Spinal cord (tissue), 10 donors: Measurements from ENCODE around the gene ACSS3. TPM values are rescaled to one million over a fixed set of nuclear protein-coding genes. Genes with fewer than 3 reads are reported as not detected.
"Not testable (repeated sequence)": the region's sequence is repeated elsewhere in the genome, so short reads cannot be mapped to it uniquely, and the experiment has no call there.

ENCODE experiments used
- DNase-seq, 6 donors: peaks; one replicate each; pipeline versions ENCODE4 v3.0.0 to v3.0.0-alpha.2; 2013 to 2015; ENCODE audit warnings: low spot score in 6 of 6, low read depth in 4 of 6
- H3K27ac ChIP-seq: one replicate; pipeline ENCODE4 v1.5.1; 2013; ENCODE audit warnings: low read depth, low read length, control low read depth
- H3K27me3 ChIP-seq: one replicate; pipeline ENCODE4 v1.6.1; 2013; ENCODE audit warnings: low read length; ENCODE audit not compliant: control insufficient read depth, insufficient read depth
- H3K36me3 ChIP-seq: one replicate; pipeline ENCODE4 v1.6.1; 2013; ENCODE audit warnings: low read length; ENCODE audit not compliant: control insufficient read depth, insufficient read depth
- H3K4me1 ChIP-seq: one replicate; pipeline ENCODE4 v1.6.1; 2013; ENCODE audit warnings: low read length; ENCODE audit not compliant: control insufficient read depth, insufficient read depth
- H3K4me3 ChIP-seq: one replicate; pipeline ENCODE4 v1.5.1; 2013; ENCODE audit warnings: low read depth, low read length, control low read depth
- H3K9me3 ChIP-seq: one replicate; pipeline ENCODE4 v1.6.1; 2013; ENCODE audit warnings: low read length; ENCODE audit not compliant: control insufficient read depth, insufficient read depth
- WGBS: methylation state at CpG from one replicate; pipeline ENCODE4 v1.1.5; 2013; ENCODE audit warnings: missing lambda C conversion rate; ENCODE audit not compliant: insufficient coverage; 5-methylcytosine and 5-hydroxymethylcytosine counted together
- polyA plus RNA-seq, 2 donors: library from polyadenylated mRNA; unstranded; fragments of 120-200 nt; gene quantifications; one replicate each; pipeline ENCODE4 v1.2.1, GENCODE V29; 2013; ENCODE audit not compliant: insufficient read length in 2 of 2
- total RNA-seq, 2 donors: library from RNA; depleted of rRNA in 1 of 2; stranded (reverse); fragments of 120-200 nt in 1 of 2; fragments of >200 nt in 1 of 2; gene quantifications; one replicate each; pipeline versions ENCODE4 v1.2.3 to v1.2.4, GENCODE V29; 2013 to 2014
- donor health status: healthy.

Gene ACSS3
- total and polyA plus RNA-seq, 4 donors: 8.7 to 32.1 (median 18.3) TPM

DNA sequence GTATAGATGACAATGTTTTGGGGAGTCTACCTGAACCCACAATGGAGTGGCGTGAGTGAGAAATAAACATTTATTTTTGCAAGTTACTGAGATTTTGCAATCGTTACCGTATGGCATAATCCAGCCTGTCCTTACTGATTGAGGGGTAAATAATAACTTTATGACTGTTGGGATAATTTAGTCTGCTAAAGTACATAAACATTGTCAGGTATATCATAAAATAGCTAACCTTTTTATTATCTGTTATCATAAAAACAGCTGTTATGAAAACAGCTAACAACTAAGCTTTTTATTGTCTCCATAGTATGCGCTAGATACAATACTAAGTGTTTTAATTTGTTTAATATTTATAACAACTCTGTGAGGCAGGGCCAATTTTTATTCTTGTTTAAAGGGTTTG lies 10.3 kb downstream of the ACSS3 start:
- Histone ChIP-seq H3K36me3 (no peaks in the 10 kb centered on the region), H3K4me1 (peaks cover 5% of the 10 kb centered on the region), H3K4me3 (no peak overlapping the region), H3K9me3 (no peaks in the 10 kb centered on the region), H3K27ac (no peak overlapping the region), H3K27me3 (no peaks in the 10 kb centered on the region)
- no peak for DNase-seq
- 100% methylated on average over 1 of the region's 4 CpGs for WGBS

DNA sequence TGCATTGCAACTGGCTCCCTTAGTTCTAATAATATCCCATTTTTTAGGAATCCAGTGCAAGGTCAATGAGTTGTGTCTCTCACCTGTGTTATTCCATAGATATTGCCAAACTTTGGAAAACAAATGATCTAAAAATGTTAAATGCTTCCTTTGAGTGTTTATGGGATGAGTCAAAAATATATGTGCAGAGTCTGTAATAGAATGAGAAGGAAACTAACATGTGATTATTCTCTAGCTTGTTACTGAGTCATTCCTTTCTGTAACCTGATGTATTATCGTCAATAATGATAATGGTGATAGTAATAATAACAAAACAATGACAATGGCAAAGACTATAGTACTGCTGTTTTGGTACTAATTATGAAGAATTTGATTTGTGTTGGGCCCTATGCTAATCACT lies 11.5 kb downstream of the ACSS3 start:
- DNase-seq: no peak
- H3K9me3 ChIP-seq: no peaks in the 10 kb centered on the region
- no peak overlapping the region for H3K4me3 ChIP-seq
- WGBS: no CpG with 5 or more reads among the region's 1 CpG
- H3K36me3 ChIP-seq: no peaks in the 10 kb centered on the region
- H3K27ac ChIP-seq: no peak overlapping the region
- no peaks in the 10 kb centered on the region for H3K4me1 ChIP-seq
- H3K27me3 ChIP-seq: no peaks in the 10 kb centered on the region

DNA sequence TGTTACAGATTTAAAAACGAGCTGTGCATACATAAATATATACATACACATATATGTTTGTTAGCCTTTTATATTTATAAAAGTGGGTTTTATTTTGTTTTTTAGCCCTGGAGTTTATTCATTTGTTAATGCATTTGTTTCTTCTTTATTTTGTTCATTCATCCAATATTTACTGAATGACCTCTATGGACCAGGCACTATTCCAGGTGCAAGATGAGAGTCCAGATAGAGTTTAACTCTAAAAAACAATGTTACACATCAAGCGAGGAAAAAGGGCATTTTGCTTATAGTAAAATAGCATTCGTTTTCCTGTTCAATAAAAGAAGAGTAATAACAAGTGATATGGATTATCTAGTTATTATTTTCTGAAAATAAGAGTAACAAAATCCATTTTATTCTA lies 14.2 kb downstream of the ACSS3 start:
- H3K27me3 ChIP-seq: no peaks in the 10 kb centered on the region
- no peaks in the 10 kb centered on the region for H3K36me3 ChIP-seq
- no peak for DNase-seq
- no CpG with 5 or more reads among the region's 3 CpGs for WGBS
- no peaks in the 10 kb centered on the region for H3K4me1 ChIP-seq
- no peak overlapping the region for H3K27ac ChIP-seq
- H3K9me3 ChIP-seq: no peaks in the 10 kb centered on the region
- no peak overlapping the region for H3K4me3 ChIP-seq

DNA sequence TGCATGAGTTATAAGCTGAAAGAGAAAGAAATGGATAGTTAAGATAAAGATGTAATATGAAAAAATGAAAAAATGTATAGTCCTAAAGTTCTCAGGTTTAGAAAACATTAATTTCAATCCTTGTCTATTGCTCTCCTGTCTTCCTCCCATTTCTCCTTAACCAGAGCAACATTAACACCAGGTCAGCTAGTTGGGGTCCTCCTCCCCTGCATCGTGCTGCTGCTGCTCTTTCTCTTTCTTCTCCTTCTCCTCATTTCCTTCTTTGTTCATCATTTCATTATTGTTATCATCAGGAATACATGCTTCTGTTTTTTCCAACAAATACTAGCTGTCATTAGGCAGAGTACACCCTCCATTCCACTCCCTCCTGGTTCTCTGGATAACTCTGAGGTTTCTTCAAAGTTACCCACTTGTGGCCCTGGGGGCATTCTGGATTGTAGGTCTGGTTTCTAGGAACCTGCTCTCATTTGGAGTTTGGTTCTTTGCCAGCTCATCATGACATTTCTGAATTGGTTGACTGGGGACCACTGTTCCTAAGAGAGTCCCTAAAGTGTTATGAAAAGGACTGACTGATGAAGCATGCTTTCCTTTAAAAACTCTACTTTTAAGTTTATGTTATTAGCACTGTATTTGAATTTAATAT lies 17.0 kb downstream of the ACSS3 start:
- H3K36me3 ChIP-seq: no peaks in the 10 kb centered on the region
- H3K27ac ChIP-seq: no peak overlapping the region
- H3K9me3 ChIP-seq: no peaks in the 10 kb centered on the region
- DNase-seq: peak in 2 of 6 donors; percentile 47 to 54
- 85% methylated on average over 1 of the region's 1 CpG for WGBS
- H3K27me3 ChIP-seq: no peaks in the 10 kb centered on the region
- no peak overlapping the region for H3K4me3 ChIP-seq
- H3K4me1 ChIP-seq: no peaks in the 10 kb centered on the region

GRCh38 chr12:81095501-81096232 lies 17.8 kb downstream of the ACSS3 start:
- Histone ChIP-seq H3K4me1 (no peaks in the 10 kb centered on the region), H3K4me3 (no peak overlapping the region), H3K36me3 (no peaks in the 10 kb centered on the region), H3K27ac (peak overlapping the region; percentile 52), H3K9me3 (no peaks in the 10 kb centered on the region), H3K27me3 (no peaks in the 10 kb centered on the region)
- DNase-seq: peak in 3 of 6 donors; percentile 29 to 83 (median 80)
- no CpG with 5 or more reads among the region's 6 CpGs for WGBS

GRCh38 chr12:81105687-81106086 lies 27.8 kb downstream of the ACSS3 start:
- Histone ChIP-seq H3K4me3 (no peak overlapping the region), H3K27ac (no peak overlapping the region), H3K36me3 (no peaks in the 10 kb centered on the region), H3K9me3 (no peaks in the 10 kb centered on the region), H3K27me3 (no peaks in the 10 kb centered on the region), H3K4me1 (no peaks in the 10 kb centered on the region)
- no peak for DNase-seq

DNA sequence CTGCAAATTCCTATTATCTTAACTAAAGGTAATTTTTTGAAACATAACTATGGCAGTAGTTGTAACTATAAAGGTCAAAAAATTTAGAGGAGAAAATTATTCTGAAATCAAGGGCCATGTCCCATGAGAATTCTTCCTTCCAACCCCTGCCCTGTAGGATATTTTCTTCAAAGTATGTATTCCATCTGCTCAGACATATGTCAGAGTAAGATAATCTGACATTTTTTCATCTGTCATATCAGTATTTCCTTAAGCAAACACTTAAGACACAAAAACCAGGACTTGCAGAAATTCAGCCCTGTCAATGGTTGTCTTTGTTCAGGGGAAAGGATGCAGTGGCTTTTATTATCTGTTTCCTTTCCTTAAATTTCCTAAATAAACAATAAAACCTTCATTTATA lies 36.3 kb downstream of the ACSS3 start:
- Histone ChIP-seq H3K4me3 (no peak overlapping the region), H3K9me3 (no peaks in the 10 kb centered on the region), H3K27ac (no peak overlapping the region), H3K4me1 (no peaks in the 10 kb centered on the region), H3K27me3 (no peaks in the 10 kb centered on the region), H3K36me3 (no peaks in the 10 kb centered on the region)
- no peak for DNase-seq

GRCh38 chr12:81119069-81119468 lies 41.2 kb downstream of the ACSS3 start:
- WGBS: 100% methylated on average over 2 of the region's 3 CpGs
- H3K9me3 ChIP-seq: not testable (repeated sequence)

DNA sequence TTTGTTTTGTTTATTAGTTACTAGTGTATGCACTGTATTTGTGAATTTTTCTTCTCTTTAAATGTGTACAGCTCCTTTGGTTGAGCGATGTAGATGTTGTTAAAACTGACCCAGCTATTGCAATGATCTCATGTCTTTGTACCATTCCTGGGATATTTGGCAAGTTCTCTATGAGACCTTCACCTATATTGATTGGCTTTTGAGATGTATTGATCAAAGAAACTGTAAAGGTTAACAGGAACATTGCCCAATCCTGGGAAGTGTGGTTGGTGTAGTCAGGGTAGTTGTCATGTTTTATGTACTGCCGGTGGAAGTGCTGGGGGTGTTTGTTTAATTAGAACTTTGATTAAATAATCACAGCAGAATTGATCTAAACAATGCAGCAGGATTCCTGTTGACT lies 43.1 kb downstream of the ACSS3 start:
- DNase-seq: no peak
- Histone ChIP-seq H3K36me3 (no peaks in the 10 kb centered on the region), H3K4me1 (no peaks in the 10 kb centered on the region), H3K4me3 (no peak overlapping the region), H3K27ac (no peak overlapping the region), H3K27me3 (no peaks in the 10 kb centered on the region), H3K9me3 (no peaks in the 10 kb centered on the region)
- no CpG with 5 or more reads among the region's 2 CpGs for WGBS

More at GRCh38 chr12:81119069-81119468, 41.2 kb downstream of the ACSS3 start:
- not testable (repeated sequence) for H3K4me1 ChIP-seq, H3K27ac ChIP-seq, DNase-seq, H3K27me3 ChIP-seq, H3K36me3 ChIP-seq, H3K4me3 ChIP-seq

DNA sequence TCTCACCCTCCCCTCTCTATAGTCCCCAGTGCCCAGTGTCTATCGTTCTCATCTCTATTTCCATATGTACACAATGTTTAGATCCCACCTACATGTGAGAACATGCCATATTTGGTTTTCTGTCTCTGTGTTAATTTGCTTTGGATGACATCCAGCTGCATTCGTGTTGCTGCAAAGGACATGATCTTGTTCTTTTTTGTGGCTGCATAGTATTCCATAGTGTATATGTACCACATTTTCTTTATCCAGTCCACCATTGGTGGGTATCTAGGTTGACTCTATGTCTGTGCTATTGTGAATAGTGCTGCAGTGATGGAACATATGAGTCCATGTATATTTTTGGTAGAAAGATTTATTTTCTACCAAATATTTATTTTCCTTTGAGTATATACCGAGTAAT lies 45.7 kb downstream of the ACSS3 start:
- no peak for DNase-seq
- no peaks in the 10 kb centered on the region for H3K36me3 ChIP-seq
- no CpG with 5 or more reads among the region's 3 CpGs for WGBS
- no peak overlapping the region for H3K4me3 ChIP-seq
- no peaks in the 10 kb centered on the region for H3K4me1 ChIP-seq
- H3K27ac ChIP-seq: no peak overlapping the region
- H3K9me3 ChIP-seq: no peaks in the 10 kb centered on the region
- H3K27me3 ChIP-seq: no peaks in the 10 kb centered on the region
